Measurements from ENCODE around the gene GRK5. TPM values are rescaled to one million over a fixed set of nuclear protein-coding genes. Genes with fewer than 3 reads are reported as not detected.

Gene GRK5
- 12.4 TPM for total RNA-seq

GRCh38 chr10:119207366-119207666 is at the start of gene GRK5:
TSS of gene GRK5 (plus strand) at chr10:119207571. CDS start at chr10:119207918, 347 bp downstream.

GRCh38 chr10:119165171-119166117 is 41.9 kb upstream of the GRK5 start, which contains the start of gene SFXN4:
TSS of gene SFXN4 (minus strand) at chr10:119165714. CDS start at chr10:119165647, 67 bp downstream.

DNA sequence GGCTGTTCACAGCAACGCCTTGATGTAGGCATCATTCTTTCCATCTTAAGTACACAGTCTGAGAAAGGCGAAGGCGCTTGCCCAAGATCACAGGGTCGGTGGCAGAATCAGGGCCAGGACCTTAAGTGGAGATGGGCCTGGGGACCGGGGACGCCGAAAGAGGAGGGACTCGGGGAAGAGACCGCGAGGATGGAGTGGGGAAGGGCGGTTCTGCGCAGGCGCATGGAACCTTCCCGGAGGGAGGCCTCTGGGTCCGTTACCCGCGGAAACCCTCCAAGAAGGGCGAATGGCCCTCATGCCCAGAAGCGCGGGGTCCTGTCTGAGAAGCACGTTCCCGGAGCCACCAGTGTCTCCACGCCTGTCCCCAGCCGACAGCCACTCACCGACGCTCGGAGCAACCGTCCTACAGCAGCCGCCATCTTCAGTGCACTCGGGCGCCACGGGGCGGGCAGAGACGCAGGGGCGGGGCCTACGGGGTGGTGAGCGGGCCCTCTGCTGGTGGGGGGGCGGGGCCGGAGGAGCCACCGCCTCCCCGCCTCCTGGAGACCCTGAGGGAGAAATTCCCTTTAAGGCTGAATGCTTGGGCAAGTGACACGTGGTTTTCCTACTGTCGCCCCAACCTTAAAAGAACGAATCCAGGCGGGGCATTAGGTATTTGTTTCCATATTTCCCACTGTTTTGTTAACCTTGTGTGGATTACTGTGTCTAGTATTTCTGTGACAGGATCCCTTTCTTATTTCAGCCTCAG is 28.8 kb upstream of the GRK5 start, which contains the start of gene PRDX3:
Gene PRDX3 (minus strand): TSS at position 441 of the 748 bp plus-strand sequence. CDS start 22 bp downstream, at position 419.

Small RNA genes within 50 kb of the gene (small RNA-seq; reads per million reads assigned to genes)
- gene MIR4681 (ENCODE audit: low replicate concordance) (not detected), gene RN7SL749P (ENCODE audit: low replicate concordance) (not detected)

Other genes starting within 250 kb of the GRK5 start
- 1.9 TPM for gene NANOS1, start 177.9 kb upstream of the GRK5 start, total RNA-seq
- 86.9 TPM for gene EIF3A, start 126.8 kb upstream of the GRK5 start, total RNA-seq
- gene DENND10, start 103.5 kb upstream of the GRK5 start, total RNA-seq: 37.8 TPM
- gene SFXN4, start 41.9 kb upstream of the GRK5 start, total RNA-seq: 18.0 TPM
- 180 TPM for gene PRDX3, start 28.8 kb upstream of the GRK5 start, total RNA-seq